ENCODE data around the gene CDC42BPA.

- no peak for TF ChIP-seq GATA3 (IDR thresholded peaks at IDR 0.05; ENCODE audit: low read depth, low read length)
- no peak for TF ChIP-seq GATA2 (IDR thresholded peaks at IDR 0.05; ENCODE audit: low read depth, low read length)
Observed at GRCh38 chr1:226967665-226968064, 350.6 kb downstream of the CDC42BPA start.

Measured in SH-SY5Y (cell line).